Ovary (tissue), 9 donors: ENCODE data around the gene TMEM54. TPM values are rescaled to one million over a fixed set of nuclear protein-coding genes. Genes with fewer than 3 reads are reported as not detected.
A peak's percentile ranks its signal among the peaks of the same experiment; 100 is the strongest.

Experiments
- DNase-seq, 5 donors: peaks; one replicate each; pipeline ENCODE4 v3.0.0-alpha.2; 2019 to 2020
- H3K27ac ChIP-seq, 2 donors: fragments of 200-600 bp; one replicate each; pipeline versions ENCODE4 v1.5.1 to v1.8.0; 2019 to 2022
- H3K27me3 ChIP-seq: fragments of 200-600 bp; one replicate; pipeline ENCODE4 v1.8.0; 2022
- H3K36me3 ChIP-seq: fragments of 200-600 bp; sonication (generic); one replicate; pipeline ENCODE4 v1.5.1; 2019
- H3K4me1 ChIP-seq: one replicate; pipeline ENCODE4 v1.8.1; 2013; ENCODE audit warnings: mild to moderate bottlenecking, moderate library complexity; ENCODE audit not compliant: insufficient read depth
- H3K4me3 ChIP-seq: fragments of 200-600 bp; sonication (generic); one replicate; pipeline ENCODE4 v1.5.1; 2017
- H3K9me3 ChIP-seq, 2 donors: fragments of 200-600 bp in 1 of 2; sonication (generic) in 1 of 2; one replicate each; pipeline versions ENCODE4 v1.5.1 to v1.8.1; 2013 to 2019; ENCODE audit warnings: mild to moderate bottlenecking in 1 of 2, moderate library complexity in 1 of 2
- CTCF ChIP-seq, 3 donors: fragments of 450-650 bp in 2 of 3; fragments of 200-600 bp in 1 of 3; IDR thresholded peaks; one replicate each; pipeline versions ENCODE4 v1.5.1 to v1.8.0; 2016 to 2022; ENCODE audit warnings: antibody characterized with exemption in 3 of 3, mild to moderate bottlenecking in 1 of 3
- EP300 ChIP-seq: sonication (generic); formaldehyde crosslinking; IDR thresholded peaks from one replicate; pipeline ENCODE4 v1.6.1; 2017; ENCODE audit warnings: antibody characterized with exemption
- POLR2A ChIP-seq: fragments of 450-650 bp; IDR thresholded peaks from one replicate; pipeline ENCODE4 v1.6.1; 2017; ENCODE audit warnings: antibody characterized with exemption, mild to moderate bottlenecking, moderate library complexity
- WGBS, 3 donors: extraction: QIAGEN DNeasy Blood & Tissue Kit in 1 of 3; methylation state at CpG; one replicate each; pipeline versions ENCODE4 v1.1.5 to v1.1.7; 2013 to 2017; 5-methylcytosine and 5-hydroxymethylcytosine counted together
- intact Hi-C, 4 donors: fragments of 100-400 bp; cut with DNase I; formaldehyde crosslinking; loops; one replicate each; pipeline versions ENCODE4 v1.11.0 to v1.15.1; 2022 to 2023
- polyA plus RNA-seq, 2 donors: library from polyadenylated mRNA; stranded (reverse); fragments of 200-250 nt in 1 of 2; fragments of 350-450 nt in 1 of 2; fragmentation: Illumina TruSeq in 1 of 2; extraction: RNeasy Lipid Tissue Mini Kit (QIAGEN cat#74804) in 1 of 2; gene quantifications; one replicate each; pipeline ENCODE4 v1.2.3, GENCODE V29; 2013 to 2014
- total RNA-seq, 7 donors: library from RNA; depleted of rRNA in 2 of 7; stranded (reverse); fragments of >200 nt in 2 of 7; fragmentation: NEBNext Ultra II Directional in 3 of 7; extraction: Animal tissue kit (Norgen Biotek cat#: 25700) in 3 of 7; gene quantifications; one replicate each; pipeline versions ENCODE4 v1.1.0 to v1.2.4, GENCODE V29; 2016 to 2023
- donor health status: DM: no; HTN: no; CAD: no; lungs with moderate emphysema.
- donor health status: DM: no; HTN: no; CAD: no.
- donor health status: Bipolar disorder and iron deficiency.
- donor health status: DM: yes; HTN: yes; CAD: no.
- donor health status: DM: no; HTN: no; CAD: no.
- donor health status: DM: yes; HTN: yes; CAD: no.

Gene TMEM54
- total and polyA plus RNA-seq, 9 donors, result 0.85 to 64.0 (median 23.3) TPM

- Histone ChIP-seq H3K4me1 (no peaks in the 10 kb centered on the region), H3K27me3 (no peaks in the 10 kb centered on the region), H3K9me3 (no peaks in the 10 kb centered on the region), H3K27ac (no peak overlapping the region), H3K4me3 (no peak overlapping the region), H3K36me3 (no peaks in the 10 kb centered on the region)
- intact Hi-C loops, result no loop called here
- DNase-seq, result peak in 1 of 5 donors; percentile 30
- 69 to 79% (median 76%) methylated on average over 6 of the region's 6 CpGs for WGBS, 3 donors
- TF ChIP-seq POLR2A (no peak), CTCF (IDR thresholded peaks at IDR 0.05) (no peak), EP300 (no peak)
Measured at GRCh38 chr1:32902535-32902920, 1.3 kb upstream of the TMEM54 start.

DNA sequence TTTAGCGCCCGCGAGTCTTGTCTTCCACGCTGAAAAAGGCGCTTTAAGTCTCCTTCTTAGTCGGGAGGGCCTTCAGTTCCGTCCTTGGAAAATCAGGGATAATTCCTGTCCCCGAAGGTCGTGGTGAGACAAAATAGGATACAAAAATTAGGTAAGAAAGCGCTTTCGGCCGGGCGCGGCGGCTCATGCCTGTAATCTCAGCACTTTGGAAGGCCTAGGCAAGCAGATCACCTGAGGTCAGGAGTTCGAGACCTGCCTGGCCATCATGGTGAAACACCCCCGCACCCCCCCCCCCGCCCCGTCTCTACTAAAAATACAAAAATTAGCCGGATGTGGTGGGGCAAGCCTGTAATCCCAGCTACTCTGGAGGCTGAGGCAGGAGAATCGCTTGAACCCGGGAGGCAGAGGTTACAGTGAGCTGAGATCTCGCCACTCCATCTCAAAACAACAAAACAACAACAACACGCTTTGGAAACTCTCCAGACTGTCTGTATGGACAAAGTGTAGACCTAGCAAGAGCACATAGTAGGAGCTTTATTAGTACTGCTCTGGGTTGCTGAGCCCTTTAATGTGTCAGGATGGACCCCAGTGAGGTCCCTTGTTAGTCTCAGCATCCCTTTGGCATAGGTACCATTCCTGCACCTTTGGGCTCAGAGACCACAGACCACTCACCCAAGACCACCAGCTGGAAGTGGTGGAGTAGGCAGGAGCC lies 790 bp upstream of the TMEM54 start:
- H3K4me3 ChIP-seq, result peak overlapping the region; percentile 55
- intact Hi-C loops, result no loop called here
- no peak for DNase-seq
- H3K27ac ChIP-seq, result no peak overlapping the region
- no peaks in the 10 kb centered on the region for H3K27me3 ChIP-seq
- TF ChIP-seq POLR2A, result no peak
- TF ChIP-seq CTCF (IDR thresholded peaks at IDR 0.05), result no peak
- TF ChIP-seq EP300, result no peak
- H3K36me3 ChIP-seq, result no peaks in the 10 kb centered on the region
- H3K4me1 ChIP-seq, result no peaks in the 10 kb centered on the region
- H3K9me3 ChIP-seq, result no peaks in the 10 kb centered on the region
- WGBS, 3 donors, result 25 to 41% (median 31%) methylated on average over 21 to 24 of the region's 24 CpGs

DNA sequence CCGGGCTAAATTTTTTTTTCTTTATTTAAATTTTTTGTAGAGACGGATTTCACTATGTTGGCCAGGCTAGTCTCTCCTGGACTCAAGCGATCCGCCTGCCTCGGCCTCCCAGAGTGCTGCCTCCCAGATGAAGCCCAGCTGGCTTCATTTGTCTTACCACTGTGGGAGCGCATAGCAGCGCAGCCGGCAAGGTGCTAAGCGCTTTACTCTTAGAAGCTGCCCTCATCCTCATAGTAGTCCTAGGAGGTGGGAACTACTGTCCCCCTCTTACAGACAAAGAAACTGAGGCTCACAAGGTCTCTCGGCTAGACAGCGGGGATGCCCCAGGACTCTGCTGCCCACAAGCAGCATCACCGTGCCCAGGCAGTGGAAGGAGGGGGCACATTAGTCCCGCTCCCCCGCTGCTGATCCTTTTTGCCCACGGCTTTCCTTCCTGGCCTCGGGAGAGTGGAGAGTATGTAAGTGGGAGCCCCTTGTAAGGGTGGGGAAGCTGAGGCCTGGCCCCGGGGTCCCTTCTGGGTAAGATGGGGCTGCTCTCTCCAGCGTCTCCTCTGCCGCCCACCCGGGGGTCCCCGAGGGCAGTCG lies 726 bp downstream of the TMEM54 start:
- peak in 1 of 5 donors; percentile 30 for DNase-seq
- Histone ChIP-seq H3K4me3 (peak overlapping the region; percentile 55), H3K9me3 (no peaks in the 10 kb centered on the region), H3K4me1 (no peaks in the 10 kb centered on the region), H3K27ac (no peak overlapping the region), H3K36me3 (no peaks in the 10 kb centered on the region), H3K27me3 (no peaks in the 10 kb centered on the region)
- TF ChIP-seq POLR2A (no peak), CTCF (IDR thresholded peaks at IDR 0.05) (no peak), EP300 (no peak)
- intact Hi-C loops, result no loop called here
- 18 to 21% (median 18%) methylated on average over 22 of the region's 22 CpGs for WGBS, 3 donors

DNA sequence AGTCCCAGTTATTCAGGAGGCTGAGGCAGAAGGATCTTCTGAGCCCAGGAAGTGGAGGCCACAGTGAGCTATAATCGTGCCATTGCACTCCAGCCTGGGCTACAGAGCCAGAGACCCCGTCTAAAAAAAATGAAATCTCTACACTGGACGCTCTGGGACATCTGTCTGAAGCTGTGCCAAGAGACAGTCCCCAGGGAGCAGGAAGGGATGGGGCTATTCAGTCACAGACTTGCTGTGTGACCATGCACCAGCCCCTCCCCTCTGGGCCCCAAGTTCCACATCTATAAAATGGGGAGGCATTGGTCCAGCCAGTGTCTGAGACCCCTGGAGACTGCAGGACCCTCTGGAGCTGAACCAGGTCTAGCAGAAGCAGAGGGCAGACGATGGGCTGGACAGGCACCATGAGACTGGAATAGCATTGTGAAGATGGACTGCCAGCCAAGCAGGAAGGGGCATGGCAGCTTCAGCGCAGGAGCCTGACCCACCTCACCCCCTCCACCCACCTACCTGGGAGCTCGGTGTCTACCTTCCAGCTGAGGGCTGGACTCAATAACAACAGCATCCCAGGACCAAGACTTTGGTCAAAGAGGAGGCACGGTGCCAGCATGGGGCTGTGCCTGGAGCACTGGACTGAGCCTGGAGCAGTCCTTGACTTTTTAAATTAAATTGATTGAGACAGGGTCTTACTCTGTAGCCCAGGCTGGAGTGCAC lies 1.4 kb downstream of the TMEM54 start:
- H3K27me3 ChIP-seq, result no peaks in the 10 kb centered on the region
- no peaks in the 10 kb centered on the region for H3K36me3 ChIP-seq
- H3K4me3 ChIP-seq, result peak overlapping the region; percentile 55
- peak in 1 of 5 donors; percentile 38 for DNase-seq
- H3K9me3 ChIP-seq, result no peaks in the 10 kb centered on the region
- no peak for TF ChIP-seq EP300
- TF ChIP-seq POLR2A, result no peak
- TF ChIP-seq CTCF (IDR thresholded peaks at IDR 0.05), result no peak
- 79 to 85% (median 81%) methylated on average over 7 of the region's 7 CpGs for WGBS, 3 donors
- H3K4me1 ChIP-seq, result no peaks in the 10 kb centered on the region
- no peak overlapping the region for H3K27ac ChIP-seq
- intact Hi-C loops, result no loop called here
